ENCODE measurements around the gene GALNT5. TPM values are rescaled to one million over a fixed set of nuclear protein-coding genes. Genes with fewer than 3 reads are reported as not detected.

The GALNT5 gene
- total and polyA plus RNA-seq, 10 of the 15 experiments (the other 5 are each of a cell fraction or from before 2014, with no cell fraction given): under 0.01 to 0.25 (median 0.03) TPM; not detected in 4

GRCh38 chr2:157307021-157307420 lies 49.5 kb downstream of the GALNT5 start:
- DNase-seq (ENCODE audit: low read depth, low spot score) (no peak), FAIRE-seq (no peak), ATAC-seq (peak; percentile 69)
- H3K27ac ChIP-seq (ENCODE audit: control insufficient read depth, insufficient read depth): no peak overlapping the region
- TF ChIP-seq ZSCAN29 (IDR thresholded peaks at IDR 0.05): no peak
- TF ChIP-seq ZNF384 (IDR thresholded peaks at IDR 0.05; ENCODE audit: borderline replicate concordance, low read depth, low read length): no peak
- TF ChIP-seq SIX5 (IDR thresholded peaks at IDR 0.05; ENCODE audit: low read depth, low read length, severe bottlenecking): no peak
- TF ChIP-seq JUNB (IDR thresholded peaks at IDR 0.05): no peak
- TF ChIP-seq KDM1A (IDR thresholded peaks at IDR 0.05; ENCODE audit: borderline replicate concordance): no peak
- TF ChIP-seq RUNX3 (IDR thresholded peaks at IDR 0.05; ENCODE audit: low read length): peak; percentile 52; the same call in 1 of the 2 replicates
- TF ChIP-seq RAD21 (IDR thresholded peaks at IDR 0.05; ENCODE audit: insufficient read depth, low read depth, low read length): peak; percentile 21; the same call in 1 of the 2 replicates
- no peak for TF ChIP-seq E2F4 (IDR thresholded peaks at IDR 0.05; ENCODE audit: low read depth, low read length)
- no peak for TF ChIP-seq IKZF2 (IDR thresholded peaks at IDR 0.05)
- peak in 1 of 3 experiments; percentile 32; a peak in 2 of 6 replicates for TF ChIP-seq CTCF (IDR thresholded peaks at IDR 0.05 in 2 of 3, conservative IDR thresholded peaks at IDR 0.05 in 1 of 3; ENCODE audit: control insufficient read depth in 2 of 3, extremely low read depth in 1 of 3, insufficient read depth in 1 of 3, low read depth in 3 of 3, low read length in 3 of 3)
- TF ChIP-seq PAX8 (IDR thresholded peaks at IDR 0.05): no peak
- no peak for TF ChIP-seq NFYB (IDR thresholded peaks at IDR 0.05; ENCODE audit: insufficient read depth, low read depth, low read length)
- intact Hi-C loops (cut with micrococcal nuclease; ENCODE audit: unreplicated experiment): loop anchor here (2.0 to 10.0 kb wide), 2 partner anchors 186 to 568 kb away; partner anchors contain the start of gene ACVR1
- BruUV-seq (replicated peaks): no TSS peak
- H3K4me2 ChIP-seq (ENCODE audit: control insufficient read depth, insufficient read depth): no peak overlapping the region
- no peaks in the 10 kb centered on the region for H3K36me3 ChIP-seq (ENCODE audit: control insufficient read depth in 2 of 2, insufficient read depth in 2 of 2, low read length in 1 of 2)
- ChIA-PET CTCF (interaction anchor here (0.6 to 12.1 kb wide), 16 partner anchors 9 to 718 kb away, joined by 3 to 226 read pairs (median 4); partner anchors contain the start of gene ERMN), SMC1A (ENCODE audit: uncharacterized antibody, unreplicated experiment) (interaction anchor here (0.7 to 8.7 kb wide), 18 partner anchors 9 to 701 kb away, joined by 3 to 155 read pairs (median 4); partner anchors contain the start of genes CYTIP and ERMN), RAD21 (ENCODE audit: unreplicated experiment) (interaction anchor here (0.5 to 7.8 kb wide), 10 partner anchors 12 to 1515 kb away, joined by 3 to 126 read pairs (median 3); partner anchors contain the start of gene ERMN), POLR2A (no interaction called here)
- no peaks in the 10 kb centered on the region for H4K20me1 ChIP-seq (ENCODE audit: control insufficient read depth, insufficient read depth)
- H3K9me3 ChIP-seq (replicated peaks; ENCODE audit: control insufficient read depth, insufficient read depth, low read length): no peaks in the 10 kb centered on the region
- WGBS (ENCODE audit: insufficient coverage, insufficient replicate concordance, low lambda C conversion rate, missing lambda C conversion rate): 44% methylated on average over 1 of the region's 1 CpG
- H3K79me2 ChIP-seq (ENCODE audit: control insufficient read depth, insufficient read depth, low read length): no peaks in the 10 kb centered on the region
- in situ Hi-C loops (cut with MboI): loop anchor here (10.0 kb wide), 1 partner anchor 448 kb away; no protein-coding TSS in a partner anchor
- H3K4me1 ChIP-seq (ENCODE audit: control insufficient read depth, insufficient read depth, low read length): no peaks in the 10 kb centered on the region
- H3K4me3 ChIP-seq: no peak overlapping the region
- H2AFZ ChIP-seq (ENCODE audit: control insufficient read depth, low read depth, low read length): no peak overlapping the region
- H3K27me3 ChIP-seq (replicated peaks in 1 of 2; ENCODE audit: control insufficient read depth in 2 of 2, insufficient read depth in 2 of 2, low read length in 1 of 2): no peaks in the 10 kb centered on the region
- no peak overlapping the region for H3K9ac ChIP-seq (ENCODE audit: control insufficient read depth, insufficient read depth, low read length)

All from GM12878 (cell line).